A673 (cell line): ENCODE results near the gene BTBD18.

Source experiments
- CTCF ChIP-seq: fragments of 300-800, 200-600 bp; sonication (generic); conservative IDR thresholded peaks from 2 replicates; pipeline ENCODE4 v1.5.1; 2017; ENCODE audit warnings: low read depth, mild to moderate bottlenecking, antibody characterized with exemption, low read length, moderate library complexity, mixed read lengths
- EZH2 ChIP-seq: fragments of 200-600 bp; sonication (generic); IDR thresholded peaks from 2 replicates; pipeline ENCODE4 v1.6.1; 2017; ENCODE audit warnings: borderline replicate concordance, low read depth, mild to moderate bottlenecking, mixed read lengths, antibody characterized with exemption, low read length; ENCODE audit not compliant: poor library complexity, severe bottlenecking

- TF ChIP-seq CTCF (no peak), EZH2 (no peak)
Measured at GRCh38 chr11:57700425-57700824, 51.2 kb downstream of the BTBD18 start.
